HEK293T (cell line): ENCODE results near the gene PIAS1.

Experiments
- ARNT ChIP-seq: fragments of 450-650 bp; IDR thresholded peaks from 2 replicates; pipeline ENCODE4 v1.6.1; 2017; ENCODE audit warnings: mild to moderate bottlenecking
- BHLHE40 ChIP-seq: fragments of 450-650 bp; IDR thresholded peaks from 2 replicates; pipeline ENCODE4 v1.6.1; 2016; ENCODE audit warnings: mild to moderate bottlenecking, moderate library complexity, borderline replicate concordance
- CTBP1 ChIP-seq: fragments of 450-650 bp; IDR thresholded peaks from 2 replicates; pipeline ENCODE4 v1.6.1; 2016; ENCODE audit warnings: borderline replicate concordance
- FOXM1 ChIP-seq: fragments of 450-650 bp; IDR thresholded peaks from 2 replicates; pipeline ENCODE4 v1.6.1; 2017; ENCODE audit warnings: mild to moderate bottlenecking, borderline replicate concordance
- L3MBTL2 ChIP-seq: fragments of 450-650 bp; conservative IDR thresholded peaks from 2 replicates; pipeline ENCODE4 v1.6.1; 2016; ENCODE audit warnings: mild to moderate bottlenecking
- NFRKB ChIP-seq: fragments of 450-650 bp; IDR thresholded peaks from 2 replicates; pipeline ENCODE4 v1.6.1; 2016; ENCODE audit warnings: mild to moderate bottlenecking, moderate library complexity
- PKNOX1 ChIP-seq: fragments of 450-650 bp; IDR thresholded peaks from 2 replicates; pipeline ENCODE4 v1.6.1; 2016
- SP1 ChIP-seq: fragments of 450-650 bp; IDR thresholded peaks from 2 replicates; pipeline ENCODE4 v1.6.1; 2017
- SUZ12 ChIP-seq: fragments of 450-650 bp; IDR thresholded peaks from 2 replicates; pipeline ENCODE4 v1.6.1; 2016; ENCODE audit warnings: mild to moderate bottlenecking
- TARDBP ChIP-seq: fragments of 450-650 bp; IDR thresholded peaks from 2 replicates; pipeline ENCODE4 v1.6.1; 2016
- ZNF384 ChIP-seq: fragments of 450-650 bp; IDR thresholded peaks from 2 replicates; pipeline ENCODE4 v1.6.1; 2016

- TF ChIP-seq SUZ12 (no peak), NFRKB (no peak), TARDBP (no peak), SP1 (no peak), BHLHE40 (no peak), ARNT (no peak), ZNF384 (no peak), CTBP1 (no peak), FOXM1 (no peak), PKNOX1 (no peak), L3MBTL2 (no peak)
Observed at GRCh38 chr15:68137096-68137495, 83.0 kb downstream of the PIAS1 start.
